ENCODE measurements around the gene IGFALS. TPM values are rescaled to one million over a fixed set of nuclear protein-coding genes. Genes with fewer than 3 reads are reported as not detected.

The IGFALS gene
- total and polyA plus RNA-seq, 2 of the 4 experiments (the other 2 are of a cell fraction) = not detected

GRCh38 chr16:1757714-1758461, 35.6 kb downstream of the IGFALS start:
- no peak overlapping the region for H4K8ac ChIP-seq (ENCODE audit: low read depth in 2 of 2, low read length in 2 of 2)
- peaks cover 57% of the 10 kb centered on the region for H3K36me3 ChIP-seq (ENCODE audit: control insufficient read depth, insufficient read depth, low read length)
- no peaks in the 10 kb centered on the region for H3K9me1 ChIP-seq (ENCODE audit: insufficient read depth, low read length)
- H2AK5ac ChIP-seq (ENCODE audit: low read depth, low read length) = no peak overlapping the region
- H2BK20ac ChIP-seq (ENCODE audit: low read depth, low read length) = no peak overlapping the region
- dilution Hi-C loops (cut with HindIII; ENCODE audit: low sequenced_read_pairs, unreplicated experiment) = no loop called here
- CTCF ChIA-PET = no interaction called here
- H2AFZ ChIP-seq (replicated peaks; ENCODE audit: low read length, poor library complexity) = no peak overlapping the region
- H3K4me2 ChIP-seq (ENCODE audit: low read depth, low read length) = no peak overlapping the region
- no peak overlapping the region for H2AK9ac ChIP-seq (replicated peaks; ENCODE audit: low read depth, low read length, poor library complexity)
- H3K9ac ChIP-seq (ENCODE audit: low read depth, low read length) = no peak overlapping the region
- H3K79me1 ChIP-seq (ENCODE audit: low read depth in 1 of 2, low read length in 2 of 2) = 0 out of 4 replicates have a peak, but pooled peaks cover 0 to 6% of the 10 kb centered on the region in 2 experiments
- H3K9me3 ChIP-seq (ENCODE audit: control insufficient read depth, insufficient read depth, low read length) = no peaks in the 10 kb centered on the region
- peaks cover 2% of the 10 kb centered on the region; the same call in 1 of the 2 replicates for H4K20me1 ChIP-seq (ENCODE audit: insufficient read depth, low read length)
- no peak overlapping the region for H4K91ac ChIP-seq (ENCODE audit: insufficient read depth, low read depth, low read length)
- no peak overlapping the region for H3K56ac ChIP-seq (ENCODE audit: extremely low read depth, insufficient read depth, low read length)
- POLR2A ChIA-PET (ENCODE audit: unreplicated experiment) = no interaction called here
- BruUV-seq (replicated peaks) = no TSS peak
- H2BK5ac ChIP-seq (ENCODE audit: low read depth, low read length, poor library complexity, severe bottlenecking) = no peak overlapping the region
- no peak overlapping the region for H3K4ac ChIP-seq (ENCODE audit: low read depth, low read length)
- TF ChIP-seq CHD1 (IDR thresholded peaks at IDR 0.05; ENCODE audit: low read depth, low read length) (no peak), POLR2A (IDR thresholded peaks at IDR 0.05; ENCODE audit: low read depth, low read length) (no peak), RCOR1 (IDR thresholded peaks at IDR 0.05; ENCODE audit: insufficient replicate concordance, low read length) (no peak), USF2 (IDR thresholded peaks at IDR 0.05; ENCODE audit: low read depth, low read length) (no peak), ELK1 (IDR thresholded peaks at IDR 0.05; ENCODE audit: borderline replicate concordance, low read depth, low read length) (no peak), SMC3 (IDR thresholded peaks at IDR 0.05; ENCODE audit: low read depth, low read length) (no peak)
- no peak overlapping the region for H4K5ac ChIP-seq (ENCODE audit: low read depth, low read length)
- DNase-seq = no peak
- H3K27ac ChIP-seq (ENCODE audit: insufficient read depth, low read length) = no peak overlapping the region
- no peak overlapping the region for H3K14ac ChIP-seq (replicated peaks; ENCODE audit: low read depth, low read length)
- no peak overlapping the region for H2BK15ac ChIP-seq (ENCODE audit: low read depth, low read length)
- H2BK120ac ChIP-seq (ENCODE audit: low read depth, low read length) = no peak overlapping the region
- H3K27me3 ChIP-seq (ENCODE audit: control insufficient read depth, insufficient read depth, low read length) = no peaks in the 10 kb centered on the region
- intact Hi-C loops (cut with micrococcal nuclease) = no loop called here
- in situ Hi-C loops (cut with MboI; ENCODE audit: low sequenced_read_pairs) = no loop called here
- no peaks in the 10 kb centered on the region for H3K4me1 ChIP-seq (ENCODE audit: control insufficient read depth, insufficient read depth, low read length)
- WGBS, 2 experiments (ENCODE audit: extremely low coverage in 2 of 2, insufficient read length in 1 of 2) = 95% methylated on average over 11 of the region's 37 CpGs; no CpG with 5 or more reads in 1 of the 2 experiments
- no peak overlapping the region for H3K4me3 ChIP-seq (ENCODE audit: insufficient read depth, low read depth, low read length)
- no peak overlapping the region for H3K18ac ChIP-seq (ENCODE audit: low read depth, low read length)
- no peak for ATAC-seq (ENCODE audit: low read depth)
- H3K23ac ChIP-seq (ENCODE audit: low read depth, low read length) = no peak overlapping the region
